ENCODE measurements around the gene KRT33B.
"Not testable (repeated sequence)": the region's sequence is repeated elsewhere in the genome, so short reads cannot be mapped to it uniquely, and the experiment has no call there.

The KRT33B gene

DNA sequence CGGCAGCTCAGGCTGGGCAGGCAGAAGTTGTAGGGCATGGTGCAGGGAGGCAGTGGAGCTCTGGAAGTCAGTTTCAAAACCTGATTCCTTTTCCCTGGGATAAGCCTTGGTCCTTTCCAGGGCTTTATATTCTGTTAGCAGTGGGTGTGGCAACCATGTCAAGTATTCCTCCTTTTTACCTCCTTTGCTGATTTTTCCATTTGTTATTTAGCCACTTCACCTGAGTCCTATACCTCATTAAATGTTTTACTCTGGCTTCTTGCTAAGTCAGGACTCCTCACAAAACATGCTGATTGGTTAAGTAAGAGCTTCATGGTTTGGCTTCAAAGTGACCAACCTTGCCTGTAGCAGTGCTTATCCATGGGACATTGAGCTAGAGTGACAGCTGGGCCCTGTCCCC, at the start of gene KRT33B:
KRT33B (minus strand) TSS at position 101 of the 400 bp plus-strand sequence; CDS start at position 38, 63 bp downstream.
- DNase-seq (ENCODE audit: low read depth, low spot score), result no peak

DNA sequence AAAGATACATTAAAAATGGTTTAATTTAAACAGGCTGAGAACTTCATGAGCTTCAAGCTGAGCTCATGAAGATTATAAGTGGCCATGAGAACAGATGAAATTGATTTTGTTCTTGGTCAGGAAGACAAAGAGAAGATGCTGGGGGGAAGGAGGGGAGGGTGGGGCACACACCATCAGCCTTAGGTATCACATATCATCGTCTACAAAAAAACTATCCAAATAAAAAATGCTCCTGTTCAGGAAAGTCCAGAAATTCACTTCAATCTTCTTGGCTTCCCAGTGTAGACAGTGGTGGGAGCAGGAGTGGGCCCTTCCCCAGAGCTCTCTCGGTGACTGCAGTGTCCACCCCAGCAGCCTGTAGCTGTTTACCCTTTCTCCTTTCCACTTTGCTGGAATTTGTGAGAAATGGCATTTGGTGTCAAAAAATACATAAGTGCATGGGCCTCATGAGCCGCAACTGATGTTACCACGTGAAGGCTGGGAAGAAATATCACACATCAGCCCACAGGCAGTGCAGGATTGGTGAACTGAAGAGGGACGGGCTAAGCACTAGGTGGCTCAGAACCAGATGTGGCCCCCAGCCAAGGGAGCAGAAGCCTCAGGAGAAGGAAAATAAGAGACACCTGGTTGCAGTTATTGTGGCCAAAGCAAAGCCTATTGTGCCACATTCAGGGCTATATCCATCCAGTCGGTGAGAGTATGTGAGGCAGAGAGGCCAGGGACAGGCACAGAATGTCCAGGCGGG, 48.7 kb upstream of the KRT33B start:
- no peak for DNase-seq (ENCODE audit: low read depth, low spot score)

DNA sequence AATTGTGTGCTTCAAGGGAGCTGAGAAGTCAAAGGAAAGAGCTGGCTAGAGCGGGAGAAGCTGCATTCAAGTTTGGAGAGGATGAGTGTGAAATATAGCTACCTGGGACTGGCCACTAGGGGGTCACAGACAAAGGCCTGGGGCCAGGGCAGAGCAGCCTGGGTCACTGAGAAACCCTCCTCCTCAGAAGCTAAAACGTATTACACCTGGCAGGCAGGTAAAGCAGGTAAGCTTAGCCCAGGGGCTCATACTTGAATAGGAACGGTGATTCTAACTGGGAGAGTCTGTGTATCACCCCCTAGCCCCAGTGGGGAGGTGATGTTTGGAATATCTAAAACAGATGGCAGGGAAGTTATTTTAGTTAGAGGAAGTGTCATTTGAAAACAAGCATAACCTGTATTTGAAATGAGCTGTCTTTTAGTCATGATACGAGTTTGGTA, 48.0 kb upstream of the KRT33B start:
- DNase-seq (ENCODE audit: low read depth, low spot score), result no peak

DNA sequence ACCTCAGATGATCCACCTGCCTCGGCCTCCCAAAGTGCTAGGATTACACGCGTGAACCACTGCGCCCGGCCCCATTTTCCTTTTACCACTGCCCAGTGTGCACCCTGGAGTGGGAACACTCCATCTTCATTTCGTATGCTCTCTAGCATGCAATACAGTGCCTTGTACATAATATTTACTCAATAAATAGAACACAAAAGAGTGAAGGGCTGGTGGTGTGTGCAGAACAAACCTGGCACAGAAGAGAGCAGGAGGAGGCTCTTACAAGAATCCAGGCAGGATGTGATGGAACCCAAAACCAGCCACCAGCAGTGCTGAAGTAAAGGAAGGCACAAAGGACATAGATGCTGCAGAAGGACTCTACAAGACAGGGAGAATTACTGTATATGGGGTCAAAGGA, 47.5 kb upstream of the KRT33B start:
- no peak for DNase-seq (ENCODE audit: low read depth, low spot score)

DNA sequence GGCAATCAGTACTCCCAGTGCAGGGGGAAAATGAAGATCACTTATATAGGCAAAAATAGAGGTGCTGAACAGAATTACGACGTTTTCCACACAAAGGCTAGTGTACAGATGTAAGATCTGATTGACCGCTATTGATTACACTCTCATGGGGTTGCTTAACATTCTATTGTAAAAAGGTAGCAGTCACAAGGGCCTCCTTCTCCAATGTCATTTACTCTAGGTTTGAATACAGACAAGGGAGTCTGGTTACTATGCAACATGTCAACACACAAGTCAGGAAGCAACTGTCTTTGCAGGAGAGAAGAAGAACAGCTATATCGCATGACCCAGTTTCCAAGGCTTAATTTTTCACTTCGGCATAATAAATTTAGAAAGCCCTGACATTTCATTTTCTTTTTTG, 46.9 kb upstream of the KRT33B start:
- DNase-seq (ENCODE audit: low read depth, low spot score), result no peak

DNA sequence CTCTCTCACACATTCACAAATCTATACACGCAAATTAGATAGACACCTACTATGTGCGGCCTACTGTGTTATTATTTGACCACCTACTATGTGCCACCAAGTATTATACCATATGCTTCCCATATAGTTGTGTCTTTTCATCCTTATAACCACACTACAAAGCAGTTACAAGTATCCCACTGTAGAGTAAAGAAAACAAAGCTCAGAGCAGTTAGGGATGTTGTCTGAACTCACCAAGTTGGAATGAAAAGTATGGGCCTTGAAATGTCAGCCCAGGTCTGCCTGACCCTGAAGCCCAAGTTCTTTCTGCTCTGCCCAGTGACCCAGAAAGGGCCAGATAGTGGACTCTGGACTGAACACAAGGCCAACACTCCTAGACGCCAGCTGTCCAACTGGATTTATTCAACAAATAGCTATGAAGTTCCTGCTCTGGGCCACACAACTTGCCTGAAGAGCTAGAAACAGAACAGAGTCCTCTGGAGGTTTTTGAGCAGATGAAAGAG, 46.3 kb upstream of the KRT33B start:
- peak; percentile 57 for DNase-seq (ENCODE audit: low read depth, low spot score)

DNA sequence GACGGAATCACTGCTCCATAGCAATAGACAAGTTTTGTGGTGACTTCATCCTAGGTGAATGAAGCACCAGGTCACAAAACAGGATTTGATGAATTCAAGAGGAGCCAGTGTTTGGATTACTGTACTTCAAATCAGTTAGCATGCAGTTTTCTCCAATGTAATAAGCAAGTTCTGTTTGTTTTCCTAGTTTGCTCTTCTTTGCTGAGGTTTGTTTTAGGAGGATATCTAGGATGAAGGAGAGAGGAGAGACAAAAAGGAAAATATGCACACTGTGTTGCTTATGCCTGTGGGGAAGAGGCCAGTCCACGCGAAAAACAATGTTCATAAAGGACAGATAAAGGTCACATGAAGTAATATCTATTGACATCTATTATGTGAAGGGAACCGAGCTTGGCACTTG, 45.8 kb upstream of the KRT33B start:
- DNase-seq (ENCODE audit: low read depth, low spot score), result no peak

DNA sequence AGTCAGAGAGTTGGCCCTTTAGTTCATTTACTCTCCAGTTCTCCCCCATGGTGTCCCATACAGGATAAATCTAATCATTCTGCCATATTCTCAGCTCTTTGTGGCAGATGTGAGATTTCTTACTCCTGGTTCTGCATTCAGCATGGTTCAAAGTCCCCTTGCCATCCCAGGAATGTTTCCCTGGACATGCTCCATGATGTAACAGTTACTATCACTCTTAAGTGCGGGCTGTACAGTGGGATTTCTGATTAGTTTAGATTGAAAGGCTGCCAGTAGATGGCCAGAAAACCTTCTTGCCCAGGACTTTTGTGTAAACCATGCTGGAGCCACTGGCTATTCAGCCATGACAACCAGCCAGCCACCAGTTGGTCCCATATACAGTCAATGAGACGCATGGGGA, 44.4 kb upstream of the KRT33B start:
- DNase-seq (ENCODE audit: low read depth, low spot score), result peak; percentile 51

DNA sequence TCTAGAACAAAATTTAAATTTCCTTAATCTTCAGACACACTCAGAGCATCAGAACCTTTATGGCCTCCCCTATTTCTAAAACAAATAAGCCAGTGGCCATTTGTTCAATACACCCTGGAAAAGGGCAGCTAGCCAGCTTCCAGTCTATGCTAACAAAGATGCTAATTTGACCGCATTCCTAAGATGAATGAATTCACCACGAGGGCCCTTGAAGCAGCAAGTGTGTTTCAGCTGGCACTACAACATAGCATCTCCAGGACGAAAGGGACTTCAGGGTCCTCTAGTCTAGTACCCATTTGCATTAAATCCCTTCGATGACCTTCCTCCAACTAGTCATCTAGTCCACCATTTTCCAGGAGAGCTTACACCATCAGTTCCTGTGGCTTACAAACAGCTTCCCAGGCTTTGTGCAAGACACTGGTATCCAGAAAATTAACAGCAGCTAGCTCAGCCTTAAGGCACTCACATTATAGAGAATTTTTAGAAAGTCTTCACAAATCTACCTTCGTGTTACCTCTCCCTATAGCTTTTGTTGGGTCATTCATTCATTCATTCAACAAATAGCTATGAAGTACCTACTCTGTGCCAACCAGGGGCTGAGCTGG, 43.8 kb upstream of the KRT33B start:
- DNase-seq (ENCODE audit: low read depth, low spot score), result peak; percentile 90

DNA sequence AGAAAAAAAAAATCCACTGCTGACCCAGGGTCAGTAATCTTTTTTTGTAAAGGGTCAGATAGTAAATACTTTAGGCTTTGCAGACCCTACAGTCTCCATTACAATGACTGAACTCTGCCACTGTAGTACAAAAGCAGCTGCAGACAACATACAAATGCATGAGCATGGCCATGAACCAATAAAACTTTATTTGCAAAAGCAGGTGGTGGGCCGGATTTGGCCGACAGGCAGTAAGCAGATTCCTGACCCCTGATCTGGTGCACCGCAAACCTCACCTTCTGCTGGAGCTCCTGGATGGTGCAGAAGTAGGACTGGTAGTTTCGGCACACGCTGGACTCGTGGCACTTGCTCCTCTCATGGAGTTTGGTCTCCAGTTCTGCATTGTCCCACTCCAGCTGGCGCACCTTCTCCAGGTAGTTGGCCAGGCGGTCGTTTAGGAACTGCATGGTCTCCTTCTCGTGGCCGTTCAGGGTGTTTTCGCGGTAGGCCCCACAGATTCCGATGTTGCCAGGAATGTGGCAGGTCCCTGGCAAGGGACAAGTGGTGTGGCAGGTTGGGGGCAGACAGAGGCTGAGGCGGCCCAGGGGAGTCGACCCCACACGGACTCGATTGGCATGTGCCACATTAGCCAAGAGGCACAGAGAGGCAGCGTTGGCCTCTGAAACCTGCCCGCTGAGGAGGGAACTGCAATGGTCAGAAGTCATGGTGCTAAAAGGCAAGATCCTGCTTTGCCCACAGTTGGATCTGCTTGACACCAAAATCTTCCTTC, 41.6 kb upstream of the KRT33B start:
- DNase-seq (ENCODE audit: low read depth, low spot score), result no peak

DNA sequence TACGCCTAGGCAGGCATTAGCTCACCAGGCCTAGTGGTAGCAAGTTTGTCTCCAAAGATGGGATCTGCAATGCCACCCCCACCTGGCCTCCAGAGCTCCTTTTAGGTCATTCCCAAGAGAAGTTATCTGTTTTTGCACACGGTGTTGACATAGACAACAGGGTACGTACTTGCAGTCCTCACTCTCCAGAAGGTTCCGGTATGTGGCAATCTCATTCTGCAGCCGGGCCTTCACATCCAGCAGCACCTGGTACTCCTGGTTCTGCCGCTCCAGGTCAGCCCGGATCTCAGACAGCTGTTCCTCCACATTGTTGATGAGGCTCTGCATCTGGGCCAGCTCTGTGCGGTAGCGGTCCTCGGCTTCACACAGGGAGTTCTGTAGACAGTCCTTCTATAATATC, 37.6 kb upstream of the KRT33B start:
- DNase-seq (ENCODE audit: low read depth, low spot score), result no peak

DNA sequence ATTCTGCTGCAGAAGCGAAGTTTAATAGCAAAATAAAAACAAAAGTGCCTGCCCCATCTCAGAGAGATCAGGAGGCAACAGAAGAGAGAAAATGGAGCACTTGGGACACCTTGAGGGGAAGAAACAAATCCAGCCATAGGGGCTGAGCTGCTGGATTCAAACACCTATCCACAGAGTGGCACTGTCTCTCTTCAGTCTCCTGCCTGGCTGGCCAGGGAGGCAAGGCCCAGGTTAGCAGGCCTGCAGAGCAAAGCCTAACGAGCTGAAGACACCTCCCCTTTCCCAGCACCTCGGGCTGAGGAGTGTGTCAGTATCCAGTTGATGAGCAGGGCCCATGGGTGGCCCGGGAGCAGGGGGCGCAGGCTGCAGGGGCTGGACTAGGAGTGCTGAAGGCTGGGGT, 36.6 kb upstream of the KRT33B start:
- DNase-seq (ENCODE audit: low read depth, low spot score), result peak; percentile 32

DNA sequence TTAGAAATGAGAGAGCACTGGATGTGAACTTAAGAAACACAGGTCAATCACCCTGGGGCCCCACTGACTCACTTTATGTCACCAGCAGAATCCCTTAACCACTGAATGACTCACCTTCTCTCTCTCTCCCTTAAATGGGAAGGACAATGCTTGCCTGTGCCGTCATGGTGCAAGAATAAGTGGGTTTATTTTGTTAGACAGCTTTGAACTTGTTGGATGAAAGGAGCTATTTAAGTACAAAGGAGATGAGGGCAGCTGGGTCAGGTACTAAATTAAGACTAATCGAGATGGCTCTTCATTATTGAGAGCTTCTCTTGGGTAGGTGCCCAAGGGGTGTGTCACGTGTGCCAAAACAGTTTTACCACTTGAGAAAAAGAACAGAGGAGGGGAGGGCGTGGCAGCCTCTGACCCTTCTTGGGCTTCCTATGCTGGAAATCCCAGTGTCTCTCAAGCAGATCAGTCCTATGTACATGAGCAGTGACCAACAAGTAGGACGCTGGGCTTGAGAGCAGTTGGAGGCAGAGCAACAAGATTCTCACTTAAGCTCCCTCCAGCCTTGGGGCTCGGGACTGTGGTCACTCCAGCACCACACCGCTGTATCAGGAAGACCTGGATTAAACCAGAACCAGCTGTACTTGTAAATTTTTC, 34.5 kb upstream of the KRT33B start:
- peak; percentile 89 for DNase-seq (ENCODE audit: low read depth, low spot score)

DNA sequence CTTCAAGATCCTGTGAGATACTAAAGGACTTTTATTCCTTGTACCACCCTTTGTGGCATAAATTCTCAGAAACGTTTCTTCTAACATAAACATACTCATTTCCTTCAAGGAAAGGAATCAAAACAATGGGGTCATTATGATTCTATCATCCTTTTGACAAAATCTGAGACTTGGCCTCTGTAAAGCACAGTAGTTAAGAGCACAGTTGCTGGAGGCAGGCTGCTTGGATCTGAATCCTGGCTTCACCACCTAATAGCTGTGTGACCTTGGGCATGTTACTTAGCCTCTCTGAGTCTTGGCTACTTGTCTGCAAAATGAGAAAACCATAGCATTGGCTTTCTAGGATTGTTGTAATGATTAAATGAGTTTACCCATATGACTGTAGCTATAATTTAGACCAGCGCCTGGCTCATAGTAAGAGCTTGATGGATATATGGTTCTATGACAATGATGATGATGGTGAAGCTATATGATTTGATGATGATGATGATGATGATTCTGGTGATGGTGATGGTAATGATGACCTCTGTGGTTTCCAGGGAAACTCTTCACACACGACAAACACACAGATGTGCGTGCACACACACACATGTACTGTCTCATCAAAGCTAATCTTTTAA, 33.9 kb upstream of the KRT33B start:
- no peak for DNase-seq (ENCODE audit: low read depth, low spot score)

DNA sequence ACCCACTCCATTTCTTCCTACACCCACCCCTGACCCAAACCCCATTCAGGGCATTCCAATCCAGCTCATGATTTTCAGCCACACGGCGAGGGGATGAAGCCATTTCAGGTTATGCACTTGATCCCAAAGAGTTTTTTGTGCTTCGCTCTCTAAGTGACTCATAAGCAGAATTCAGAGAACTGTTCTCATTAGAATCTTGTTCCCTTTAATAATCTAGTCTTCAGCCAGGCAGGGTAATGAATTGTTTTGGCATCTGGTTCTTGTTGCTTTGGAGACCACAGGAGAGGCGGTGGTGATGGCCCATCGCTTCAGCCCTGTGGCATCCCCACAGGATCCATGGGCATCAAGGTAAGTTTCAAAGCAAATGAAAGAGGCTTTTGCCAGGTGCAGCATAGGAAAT, 32.5 kb upstream of the KRT33B start:
- peak; percentile 65 for DNase-seq (ENCODE audit: low read depth, low spot score)

DNA sequence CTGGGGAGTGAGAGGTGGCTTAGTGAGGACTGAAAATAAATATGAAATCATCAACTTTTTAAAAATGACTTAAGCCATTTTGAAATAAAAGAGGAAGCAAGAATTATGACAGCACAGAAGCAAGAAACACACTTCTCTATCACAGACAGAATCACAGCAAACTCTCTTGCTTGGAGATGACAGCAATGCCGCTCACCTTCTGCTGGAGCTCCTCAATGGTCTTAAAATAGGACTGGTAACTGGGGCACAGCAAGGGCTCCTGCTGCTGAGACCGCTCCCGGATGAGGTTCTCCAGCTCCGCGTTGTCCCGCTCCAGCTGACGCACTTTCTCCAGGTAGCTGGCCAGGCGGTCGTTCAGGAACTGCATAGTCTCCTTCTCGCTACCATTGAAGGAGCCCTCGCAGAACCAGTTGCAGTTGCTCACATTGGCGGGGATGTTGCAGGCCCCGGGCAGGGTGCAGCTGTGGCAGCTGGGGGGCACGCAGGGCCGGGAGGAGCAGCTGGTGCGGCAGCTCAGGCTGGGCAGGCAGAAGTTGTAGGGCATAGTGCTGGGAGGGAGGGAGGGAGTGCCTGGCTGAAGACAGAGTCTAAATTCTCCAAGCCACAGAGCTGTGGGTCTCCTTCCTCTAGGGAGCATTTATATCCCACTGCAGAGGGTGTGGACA, 27.5 kb upstream of the KRT33B start, which contains the start of gene KRT31:
KRT31 (minus strand) TSS at position 613 of the 665 bp plus-strand sequence; CDS start at position 544, 69 bp downstream.
- DNase-seq (ENCODE audit: low read depth, low spot score), result no peak

DNA sequence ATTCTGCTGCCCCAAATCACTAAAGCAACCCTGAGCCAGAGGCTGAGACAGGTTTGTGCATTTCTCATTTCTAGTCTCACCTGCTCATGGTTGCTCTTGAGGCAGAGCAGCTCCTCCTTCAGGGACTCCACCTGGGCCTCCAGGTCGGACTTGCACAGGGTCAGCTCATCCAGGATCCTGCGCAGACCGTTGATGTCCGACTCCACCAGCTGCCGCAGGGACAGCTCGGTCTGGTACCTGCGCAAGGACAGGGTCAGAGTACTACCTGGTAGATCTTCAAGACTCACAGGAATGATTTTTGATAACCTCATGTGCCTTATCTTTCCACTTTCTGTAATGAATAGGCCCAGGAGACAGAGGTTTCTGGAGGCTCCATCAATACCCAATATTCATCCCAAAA, 26.7 kb upstream of the KRT33B start:
- DNase-seq (ENCODE audit: low read depth, low spot score), result no peak

DNA sequence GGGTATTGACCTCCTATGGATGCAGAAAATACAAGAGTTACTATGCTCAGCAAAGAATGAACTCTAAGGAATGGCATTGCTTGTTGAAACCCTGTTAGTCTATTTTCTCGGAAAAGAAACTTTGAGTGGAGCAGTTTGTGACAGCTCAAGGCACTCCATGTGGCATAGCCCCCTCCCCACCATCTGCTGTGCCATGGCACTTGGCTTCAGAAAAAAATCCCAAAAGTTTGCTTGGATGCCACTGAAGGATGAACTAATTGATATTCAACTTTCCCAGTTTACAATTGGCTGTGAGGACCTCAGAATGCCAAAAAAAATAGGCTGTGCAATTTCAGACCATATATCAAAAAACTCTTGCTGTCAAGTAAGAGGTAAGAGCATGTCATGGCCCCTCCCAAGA, 26.0 kb upstream of the KRT33B start:
- DNase-seq (ENCODE audit: low read depth, low spot score), result no peak

DNA sequence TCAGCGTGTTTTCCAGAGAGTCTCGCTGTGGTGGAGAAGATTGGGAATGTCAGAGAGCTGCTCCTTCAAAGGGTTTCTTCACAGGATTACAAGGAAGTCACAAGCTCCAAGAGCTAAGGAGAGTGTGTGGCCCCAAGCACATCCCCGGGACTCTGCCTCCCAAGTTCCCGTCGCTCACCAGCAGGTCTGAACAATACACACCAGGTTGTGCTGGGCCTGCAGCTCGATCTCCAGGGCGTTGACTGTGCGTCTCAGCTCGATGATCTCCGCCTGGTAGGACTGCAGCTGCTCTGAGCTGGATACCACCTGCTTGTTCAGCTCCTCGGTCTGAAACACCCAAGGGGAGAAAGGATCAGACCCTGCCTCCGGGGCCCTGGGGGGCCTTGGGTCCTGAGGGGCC, 25.4 kb upstream of the KRT33B start:
- not testable (repeated sequence) for DNase-seq (ENCODE audit: low read depth, low spot score)

DNA sequence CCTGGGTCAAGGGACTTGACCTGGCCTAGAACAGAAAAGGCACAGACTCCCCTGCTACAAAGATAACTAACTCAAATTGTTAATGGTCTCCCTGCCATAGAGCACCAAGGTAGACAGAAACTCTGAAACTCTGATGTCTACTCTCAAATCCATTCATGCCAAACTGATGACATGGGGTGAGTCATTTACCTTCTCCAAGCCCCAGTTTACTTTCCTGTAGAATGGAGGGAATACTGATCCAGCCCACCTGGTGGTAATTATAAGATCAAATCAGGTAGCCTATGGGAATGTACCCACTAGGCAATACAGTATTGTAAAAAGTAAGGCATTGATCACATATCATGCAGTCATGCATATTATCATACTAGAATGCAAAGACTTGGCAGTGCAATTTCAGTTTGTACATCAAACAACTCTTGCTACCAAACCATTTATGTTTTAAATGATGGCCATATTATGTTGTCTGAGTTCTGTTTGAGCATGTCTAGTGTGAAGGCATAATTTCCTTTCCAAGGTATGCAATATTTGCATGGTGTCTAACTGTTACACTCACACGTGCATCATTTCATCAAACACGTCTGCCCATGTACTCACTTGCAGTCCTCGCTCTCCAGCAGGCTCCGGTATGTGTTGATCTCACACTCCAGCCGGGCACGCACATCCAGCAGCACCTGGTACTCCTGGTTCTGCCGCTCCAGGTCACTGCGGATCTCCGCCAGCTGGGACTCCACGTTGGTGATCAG, 24.8 kb upstream of the KRT33B start:
- DNase-seq (ENCODE audit: low read depth, low spot score), result no peak
